DND-41 (cell line): Measurements from ENCODE around the gene SH2D4B.

Experiments used
- ATAC-seq: fragments of 200-7000 bp; cut with Tn5 transposase; 3 replicates; pipeline ENCODE4 v1.9.1; 2021; ENCODE audit warnings: low read depth; ENCODE audit not compliant: insufficient read depth
- DNase-seq: peaks from one replicate; pipeline ENCODE4 v3.0.0-alpha.2; 2020
- H2AFZ ChIP-seq: 2 replicates; pipeline ENCODE4 v1.6.0; 2012; ENCODE audit warnings: low read depth, low read length
- H3K27ac ChIP-seq: 2 replicates; pipeline ENCODE4 v1.5.1; 2012; ENCODE audit warnings: low read length, inconsistent platforms
- H3K27me3 ChIP-seq: fragments of 200-600 bp; sonication (generic); 2 replicates; pipeline ENCODE4 v1.6.0; 2012; ENCODE audit warnings: low read length, mild to moderate bottlenecking, inconsistent platforms; ENCODE audit not compliant: insufficient read depth, poor library complexity
- H3K36me3 ChIP-seq: 2 replicates; pipeline ENCODE4 v1.5.1; 2012; ENCODE audit warnings: low read length, inconsistent platforms; ENCODE audit not compliant: insufficient read depth
- H3K4me1 ChIP-seq: 2 replicates; pipeline ENCODE4 v1.5.1; 2012; ENCODE audit warnings: mild to moderate bottlenecking, low read length; ENCODE audit not compliant: insufficient read depth
- H3K4me2 ChIP-seq: 2 replicates; pipeline ENCODE4 v1.6.0; 2012; ENCODE audit warnings: mild to moderate bottlenecking, moderate library complexity, low read length, inconsistent platforms; ENCODE audit not compliant: insufficient read depth
- H3K4me3 ChIP-seq, 2 experiments: fragments of 200-600 bp in 1 of 2; shearing (Covaris generic) in 1 of 2; 2 replicates each; pipeline ENCODE4 v1.5.1; 2012 to 2016; ENCODE audit warnings: inconsistent platforms in 2 of 2, low read length in 2 of 2, mild to moderate bottlenecking in 2 of 2, low read depth in 1 of 2, moderate library complexity in 1 of 2
- H3K79me2 ChIP-seq: 2 replicates; pipeline ENCODE4 v1.6.0; 2012; ENCODE audit warnings: low read length, inconsistent platforms; ENCODE audit not compliant: insufficient read depth
- H3K9ac ChIP-seq: 2 replicates; pipeline ENCODE4 v1.6.0; 2012; ENCODE audit warnings: low read depth, mild to moderate bottlenecking, inconsistent platforms, low read length, moderate library complexity
- H3K9me3 ChIP-seq: 2 replicates; pipeline ENCODE4 v1.5.1; 2012; ENCODE audit warnings: low read length, moderate library complexity, mild to moderate bottlenecking, inconsistent platforms; ENCODE audit not compliant: insufficient read depth, severe bottlenecking
- H4K20me1 ChIP-seq: 2 replicates; pipeline ENCODE4 v1.6.0; 2012; ENCODE audit warnings: low read length; ENCODE audit not compliant: insufficient read depth
- CTCF ChIP-seq: IDR thresholded peaks from 2 replicates; pipeline ENCODE4 v1.5.1; 2012; ENCODE audit warnings: borderline replicate concordance, low read length, moderate library complexity, mild to moderate bottlenecking; ENCODE audit not compliant: poor library complexity, severe bottlenecking; ENCODE audit errors: extremely low read depth
- EZH2 ChIP-seq: IDR thresholded peaks from 3 replicates; pipeline ENCODE4 v1.6.1; 2012; ENCODE audit warnings: borderline replicate concordance, low read depth, mild to moderate bottlenecking, moderate library complexity, low read length, inconsistent platforms; ENCODE audit not compliant: severe bottlenecking

SH2D4B gene

GRCh38 chr10:80522756-80523363, 14.8 kb upstream of the SH2D4B start:
- Histone ChIP-seq H2AFZ (no peak overlapping the region), H3K4me3 (no peak overlapping the region), H3K9ac (no peak overlapping the region), H3K9me3 (no peaks in the 10 kb centered on the region), H3K36me3 (peaks cover 6% of the 10 kb centered on the region), H3K4me1 (no peaks in the 10 kb centered on the region), H3K27ac (no peak overlapping the region), H4K20me1 (no peaks in the 10 kb centered on the region; the same call in 1 of the 2 replicates), H3K79me2 (no peaks in the 10 kb centered on the region), H3K27me3 (no peaks in the 10 kb centered on the region), H3K4me2 (no peak overlapping the region)
- no peak for TF ChIP-seq EZH2
- no peak for TF ChIP-seq CTCF
- DNase-seq (no peak), ATAC-seq (0 out of 3 replicates have a peak, but pooled peaks have one; percentile 14)

GRCh38 chr10:80523773-80524172, 13.9 kb upstream of the SH2D4B start:
- H3K4me2 ChIP-seq, result no peak overlapping the region
- ATAC-seq, result no peak
- no peaks in the 10 kb centered on the region for H3K79me2 ChIP-seq
- no peaks in the 10 kb centered on the region for H3K9me3 ChIP-seq
- no peak overlapping the region for H3K4me3 ChIP-seq
- H3K9ac ChIP-seq, result no peak overlapping the region
- no peak overlapping the region for H2AFZ ChIP-seq
- H3K27ac ChIP-seq, result no peak overlapping the region
- H3K4me1 ChIP-seq, result no peaks in the 10 kb centered on the region
- DNase-seq, result no peak
- H4K20me1 ChIP-seq, result no peaks in the 10 kb centered on the region; the same call in 1 of the 2 replicates
- H3K36me3 ChIP-seq, result no peaks in the 10 kb centered on the region; the same call in 1 of the 2 replicates
- no peaks in the 10 kb centered on the region for H3K27me3 ChIP-seq
- TF ChIP-seq CTCF, result no peak
- no peak for TF ChIP-seq EZH2

GRCh38 chr10:80524190-80524909, 13.4 kb upstream of the SH2D4B start:
- H2AFZ ChIP-seq, result no peak overlapping the region
- no peak overlapping the region for H3K9ac ChIP-seq
- H3K9me3 ChIP-seq, result no peaks in the 10 kb centered on the region
- ATAC-seq (no peak; the same call in 2 of the 3 replicates), DNase-seq (no peak)
- no peaks in the 10 kb centered on the region; the same call in 1 of the 2 replicates for H3K36me3 ChIP-seq
- H3K79me2 ChIP-seq, result no peaks in the 10 kb centered on the region
- no peak overlapping the region for H3K4me3 ChIP-seq
- no peak overlapping the region for H3K27ac ChIP-seq
- no peaks in the 10 kb centered on the region for H3K4me1 ChIP-seq
- H3K27me3 ChIP-seq, result no peaks in the 10 kb centered on the region
- no peaks in the 10 kb centered on the region; the same call in 1 of the 2 replicates for H4K20me1 ChIP-seq
- no peak overlapping the region for H3K4me2 ChIP-seq
- TF ChIP-seq EZH2 (no peak), CTCF (no peak)
